ENCODE results near the gene MAP3K5. TPM values are rescaled to one million over a fixed set of nuclear protein-coding genes. Genes with fewer than 3 reads are reported as not detected.

MAP3K5 gene
- total RNA-seq, 4 donors from 2014 or later: 19.4 to 36.1 (median 21.1) TPM

- H3K9me3 ChIP-seq: no peaks in the 10 kb centered on the region
- no peaks in the 10 kb centered on the region for H3K27me3 ChIP-seq
- H3K36me3 ChIP-seq: no peaks in the 10 kb centered on the region
- H3K4me1 ChIP-seq: no peaks in the 10 kb centered on the region
- H3K27ac ChIP-seq: no peak overlapping the region
- no peak for DNase-seq (ENCODE audit: low spot score in 2 of 2)
- TF ChIP-seq POLR2A (IDR thresholded peaks at IDR 0.05): no peak
- no peak for TF ChIP-seq EP300 (IDR thresholded peaks at IDR 0.05)
- TF ChIP-seq POLR2AphosphoS5 (IDR thresholded peaks at IDR 0.05): no peak
- TF ChIP-seq, protein P1, sequence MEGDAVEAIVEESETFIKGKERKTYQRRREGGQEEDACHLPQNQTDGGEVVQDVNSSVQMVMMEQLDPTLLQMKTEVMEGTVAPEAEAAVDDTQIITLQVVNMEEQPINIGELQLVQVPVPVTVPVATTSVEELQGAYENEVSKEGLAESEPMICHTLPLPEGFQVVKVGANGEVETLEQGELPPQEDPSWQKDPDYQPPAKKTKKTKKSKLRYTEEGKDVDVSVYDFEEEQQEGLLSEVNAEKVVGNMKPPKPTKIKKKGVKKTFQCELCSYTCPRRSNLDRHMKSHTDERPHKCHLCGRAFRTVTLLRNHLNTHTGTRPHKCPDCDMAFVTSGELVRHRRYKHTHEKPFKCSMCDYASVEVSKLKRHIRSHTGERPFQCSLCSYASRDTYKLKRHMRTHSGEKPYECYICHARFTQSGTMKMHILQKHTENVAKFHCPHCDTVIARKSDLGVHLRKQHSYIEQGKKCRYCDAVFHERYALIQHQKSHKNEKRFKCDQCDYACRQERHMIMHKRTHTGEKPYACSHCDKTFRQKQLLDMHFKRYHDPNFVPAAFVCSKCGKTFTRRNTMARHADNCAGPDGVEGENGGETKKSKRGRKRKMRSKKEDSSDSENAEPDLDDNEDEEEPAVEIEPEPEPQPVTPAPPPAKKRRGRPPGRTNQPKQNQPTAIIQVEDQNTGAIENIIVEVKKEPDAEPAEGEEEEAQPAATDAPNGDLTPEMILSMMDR (IDR thresholded peaks at IDR 0.05): no peak
- H3K4me3 ChIP-seq: no peak overlapping the region
- 84% methylated on average over 2 of the region's 2 CpGs for WGBS
Observed at GRCh38 chr6:136658711-136659110, 133.6 kb downstream of the MAP3K5 start.

- H3K4me3 ChIP-seq: no peak overlapping the region
- no peaks in the 10 kb centered on the region for H3K9me3 ChIP-seq
- H3K27me3 ChIP-seq: no peaks in the 10 kb centered on the region
- 89% methylated on average over 4 of the region's 4 CpGs for WGBS
- DNase-seq (ENCODE audit: low spot score in 2 of 2): no peak
- no peak for TF ChIP-seq POLR2A (IDR thresholded peaks at IDR 0.05)
- no peak for TF ChIP-seq POLR2AphosphoS5 (IDR thresholded peaks at IDR 0.05)
- TF ChIP-seq, protein P1 (IDR thresholded peaks at IDR 0.05): no peak
- TF ChIP-seq EP300 (IDR thresholded peaks at IDR 0.05): no peak
- H3K27ac ChIP-seq: no peak overlapping the region
- H3K4me1 ChIP-seq: no peaks in the 10 kb centered on the region
- no peaks in the 10 kb centered on the region for H3K36me3 ChIP-seq
Observed at GRCh38 chr6:136657666-136658065, 134.6 kb downstream of the MAP3K5 start.

DNA sequence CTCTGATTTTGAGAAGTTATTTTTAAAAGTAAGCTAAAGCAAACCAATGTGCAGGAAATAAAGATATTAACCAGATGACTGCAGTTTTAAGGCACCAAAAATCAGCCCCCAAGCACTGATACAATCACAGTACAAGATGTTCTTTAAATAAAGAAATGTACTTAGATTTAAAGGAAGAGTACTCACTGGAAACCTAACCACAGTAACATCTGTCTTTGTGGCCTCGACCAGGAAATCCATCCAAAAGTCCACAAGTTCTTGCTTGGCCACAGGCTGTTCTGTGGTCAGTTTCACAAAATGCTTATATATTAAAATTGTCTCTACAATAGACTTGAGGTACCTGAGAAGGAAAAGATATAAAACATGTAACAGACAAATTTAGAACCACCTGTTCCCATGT, 136.2 kb downstream of the MAP3K5 start:
- no peaks in the 10 kb centered on the region for H3K27me3 ChIP-seq
- 69% methylated on average over 1 of the region's 1 CpG for WGBS
- no peak overlapping the region for H3K27ac ChIP-seq
- H3K36me3 ChIP-seq: no peaks in the 10 kb centered on the region
- no peak overlapping the region for H3K4me3 ChIP-seq
- DNase-seq (ENCODE audit: low spot score in 2 of 2): no peak
- TF ChIP-seq, protein P1 (IDR thresholded peaks at IDR 0.05): no peak
- no peak for TF ChIP-seq POLR2AphosphoS5 (IDR thresholded peaks at IDR 0.05)
- no peak for TF ChIP-seq EP300 (IDR thresholded peaks at IDR 0.05)
- no peak for TF ChIP-seq POLR2A (IDR thresholded peaks at IDR 0.05)
- no peaks in the 10 kb centered on the region for H3K9me3 ChIP-seq
- no peaks in the 10 kb centered on the region for H3K4me1 ChIP-seq

GRCh38 chr6:136655239-136656014, 136.8 kb downstream of the MAP3K5 start:
- H3K27ac ChIP-seq: no peak overlapping the region
- H3K36me3 ChIP-seq: no peaks in the 10 kb centered on the region
- no peaks in the 10 kb centered on the region for H3K9me3 ChIP-seq
- no peak overlapping the region for H3K4me3 ChIP-seq
- no peaks in the 10 kb centered on the region for H3K4me1 ChIP-seq
- no peaks in the 10 kb centered on the region for H3K27me3 ChIP-seq
- 81% methylated on average over 6 of the region's 6 CpGs for WGBS
- DNase-seq (ENCODE audit: low spot score in 2 of 2): no peak
- TF ChIP-seq POLR2A (IDR thresholded peaks at IDR 0.05) (no peak), POLR2AphosphoS5 (IDR thresholded peaks at IDR 0.05) (no peak), EP300 (IDR thresholded peaks at IDR 0.05) (no peak)
- TF ChIP-seq, protein P1 (IDR thresholded peaks at IDR 0.05): no peak

- Histone ChIP-seq H3K4me3 (no peak overlapping the region), H3K9me3 (no peaks in the 10 kb centered on the region), H3K27ac (no peak overlapping the region), H3K36me3 (no peaks in the 10 kb centered on the region), H3K27me3 (no peaks in the 10 kb centered on the region), H3K4me1 (no peaks in the 10 kb centered on the region)
- 97% methylated on average over 2 of the region's 2 CpGs for WGBS
- DNase-seq (ENCODE audit: low spot score in 2 of 2): no peak
- TF ChIP-seq POLR2A (IDR thresholded peaks at IDR 0.05) (no peak), EP300 (IDR thresholded peaks at IDR 0.05) (no peak), POLR2AphosphoS5 (IDR thresholded peaks at IDR 0.05) (no peak)
- TF ChIP-seq, protein P1 (IDR thresholded peaks at IDR 0.05): no peak
Observed at GRCh38 chr6:136654086-136654485, 138.2 kb downstream of the MAP3K5 start.

Measured in suprapubic skin (tissue), 4 donors.